ENCODE measurements around the gene HDAC4. TPM values are rescaled to one million over a fixed set of nuclear protein-coding genes. Genes with fewer than 3 reads are reported as not detected.

HDAC4 gene
- polyA plus RNA-seq, 1 experiment, result 4.4 TPM

DNA sequence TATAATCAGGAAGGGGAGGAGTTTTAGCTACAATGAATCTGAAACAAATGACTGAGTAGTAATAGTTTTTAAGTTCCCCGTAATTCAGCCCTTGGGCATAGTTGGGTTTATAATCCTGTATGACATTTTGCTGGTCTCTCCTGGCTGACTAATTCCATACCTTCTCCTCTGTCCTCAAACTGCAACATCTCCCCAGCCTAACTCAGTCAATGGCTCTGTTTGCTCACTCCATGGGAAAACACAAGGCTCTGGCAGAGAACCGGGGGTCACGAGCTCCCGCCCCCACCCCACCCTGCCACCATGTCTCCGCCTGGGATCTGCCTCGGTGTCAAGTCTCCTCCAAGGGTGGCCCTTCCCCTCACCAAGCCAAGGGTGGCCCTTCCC, 168.6 kb downstream of the HDAC4 start:
- TF ChIP-seq, protein P1, sequence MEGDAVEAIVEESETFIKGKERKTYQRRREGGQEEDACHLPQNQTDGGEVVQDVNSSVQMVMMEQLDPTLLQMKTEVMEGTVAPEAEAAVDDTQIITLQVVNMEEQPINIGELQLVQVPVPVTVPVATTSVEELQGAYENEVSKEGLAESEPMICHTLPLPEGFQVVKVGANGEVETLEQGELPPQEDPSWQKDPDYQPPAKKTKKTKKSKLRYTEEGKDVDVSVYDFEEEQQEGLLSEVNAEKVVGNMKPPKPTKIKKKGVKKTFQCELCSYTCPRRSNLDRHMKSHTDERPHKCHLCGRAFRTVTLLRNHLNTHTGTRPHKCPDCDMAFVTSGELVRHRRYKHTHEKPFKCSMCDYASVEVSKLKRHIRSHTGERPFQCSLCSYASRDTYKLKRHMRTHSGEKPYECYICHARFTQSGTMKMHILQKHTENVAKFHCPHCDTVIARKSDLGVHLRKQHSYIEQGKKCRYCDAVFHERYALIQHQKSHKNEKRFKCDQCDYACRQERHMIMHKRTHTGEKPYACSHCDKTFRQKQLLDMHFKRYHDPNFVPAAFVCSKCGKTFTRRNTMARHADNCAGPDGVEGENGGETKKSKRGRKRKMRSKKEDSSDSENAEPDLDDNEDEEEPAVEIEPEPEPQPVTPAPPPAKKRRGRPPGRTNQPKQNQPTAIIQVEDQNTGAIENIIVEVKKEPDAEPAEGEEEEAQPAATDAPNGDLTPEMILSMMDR (IDR thresholded peaks at IDR 0.05; ENCODE audit: insufficient read depth, low read depth, low read length), result no peak
- Histone ChIP-seq H3K27me3 (ENCODE audit: control insufficient read depth, insufficient read depth, low read length) (no peaks in the 10 kb centered on the region), H3K36me3 (ENCODE audit: control insufficient read depth, insufficient read depth, low read length) (no peaks in the 10 kb centered on the region), H3K4me3 (ENCODE audit: low read depth, low read length) (no peak overlapping the region)
- ChIA-PET POLR2A (no interaction called here), CTCF (no interaction called here)
- DNase-seq (ENCODE audit: low read depth), result no peak

DNA sequence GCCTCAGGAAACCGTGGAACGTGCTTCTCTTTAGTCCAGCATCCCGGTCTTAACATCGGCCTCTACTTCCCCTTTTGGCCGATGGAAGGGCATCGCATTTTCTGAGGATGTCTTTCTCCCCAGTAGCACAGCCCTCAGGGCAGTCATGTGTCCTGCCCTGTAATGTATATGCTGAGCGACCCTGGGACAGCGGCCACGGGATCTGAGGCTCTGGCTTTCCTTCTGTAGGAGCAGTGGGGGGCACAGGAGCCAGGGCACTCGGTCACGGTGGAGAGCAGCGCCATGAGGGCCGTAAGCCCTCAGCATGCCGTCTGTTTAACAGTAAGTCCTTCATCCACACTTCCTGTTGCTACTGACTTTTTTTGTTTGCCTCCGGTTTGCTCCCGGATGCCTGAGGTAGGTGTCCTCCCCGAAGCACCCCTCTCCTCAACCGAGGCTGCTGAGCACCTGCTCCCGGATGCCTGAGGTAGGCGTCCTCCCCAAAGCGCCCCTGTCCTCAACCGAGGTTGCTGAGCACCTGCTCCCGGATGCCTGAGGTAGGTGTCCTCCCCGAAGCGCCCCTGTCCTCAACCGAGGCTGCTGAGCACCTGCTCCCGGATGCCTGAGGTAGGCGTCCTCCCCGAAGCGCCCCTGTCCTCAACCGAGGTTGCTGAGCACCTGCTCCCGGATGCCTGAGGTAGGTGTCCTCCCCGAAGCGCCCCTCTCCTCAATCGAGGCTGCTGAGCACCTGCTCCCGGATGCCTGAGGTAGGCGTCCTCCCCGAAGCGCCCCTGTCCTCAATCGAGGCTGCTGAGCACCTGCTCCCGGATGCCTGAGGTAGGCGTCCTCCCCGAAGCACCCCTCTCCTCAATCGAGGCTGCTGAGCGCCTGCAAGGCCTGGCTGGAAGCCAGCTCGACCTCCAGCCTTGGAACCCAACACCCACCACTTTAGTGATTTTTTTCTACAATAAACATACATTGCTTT, 169.3 kb downstream of the HDAC4 start:
- CTCF ChIA-PET, result no interaction called here
- H3K4me3 ChIP-seq (ENCODE audit: low read depth, low read length), result no peak overlapping the region
- DNase-seq (ENCODE audit: low read depth), result no peak
- POLR2A ChIA-PET, result no interaction called here
- H3K36me3 ChIP-seq (ENCODE audit: control insufficient read depth, insufficient read depth, low read length), result no peaks in the 10 kb centered on the region
- H3K27me3 ChIP-seq (ENCODE audit: control insufficient read depth, insufficient read depth, low read length), result no peaks in the 10 kb centered on the region
- TF ChIP-seq, protein P1 (IDR thresholded peaks at IDR 0.05; ENCODE audit: insufficient read depth, low read depth, low read length), result no peak

DNA sequence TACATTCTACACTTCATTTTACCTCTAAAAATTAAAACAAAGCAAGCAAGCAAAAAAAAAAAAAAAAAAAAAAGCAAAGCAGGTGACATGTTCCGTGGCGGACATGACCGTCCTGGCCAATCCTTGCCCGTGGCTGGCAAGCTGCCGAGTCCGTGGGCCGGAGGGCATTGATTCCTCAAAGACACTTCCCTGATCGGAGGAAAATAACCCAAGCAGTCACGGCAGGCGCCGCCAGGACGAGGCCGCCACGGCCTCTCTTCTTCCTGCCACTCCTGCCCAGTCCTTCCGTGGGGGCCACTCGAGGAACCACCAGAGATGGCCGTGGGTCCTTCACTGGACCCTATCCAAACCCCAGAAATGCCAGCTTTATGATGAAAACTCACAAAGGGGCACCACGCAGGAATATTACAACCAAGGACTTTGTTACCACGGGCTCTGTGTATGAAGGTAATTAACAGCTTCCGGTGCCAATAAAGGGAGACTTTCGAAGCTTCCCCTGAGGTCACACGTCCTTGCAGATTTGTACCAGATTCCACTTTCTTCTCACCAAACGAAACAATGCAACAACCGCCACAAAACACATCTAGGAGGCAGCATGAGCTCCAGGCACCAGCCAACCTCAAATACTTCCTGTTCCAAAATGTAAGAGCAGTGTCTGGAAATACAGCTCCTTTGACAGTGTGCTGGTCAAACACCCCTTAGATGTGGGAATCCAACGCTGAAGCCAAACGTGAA, 170.3 kb downstream of the HDAC4 start:
- Histone ChIP-seq H3K4me3 (ENCODE audit: low read depth, low read length) (no peak overlapping the region), H3K27me3 (ENCODE audit: control insufficient read depth, insufficient read depth, low read length) (no peaks in the 10 kb centered on the region), H3K36me3 (ENCODE audit: control insufficient read depth, insufficient read depth, low read length) (no peaks in the 10 kb centered on the region)
- ChIA-PET CTCF (no interaction called here), POLR2A (no interaction called here)
- no peak for DNase-seq (ENCODE audit: low read depth)
- TF ChIP-seq, protein P1 (IDR thresholded peaks at IDR 0.05; ENCODE audit: insufficient read depth, low read depth, low read length), result no peak

DNA sequence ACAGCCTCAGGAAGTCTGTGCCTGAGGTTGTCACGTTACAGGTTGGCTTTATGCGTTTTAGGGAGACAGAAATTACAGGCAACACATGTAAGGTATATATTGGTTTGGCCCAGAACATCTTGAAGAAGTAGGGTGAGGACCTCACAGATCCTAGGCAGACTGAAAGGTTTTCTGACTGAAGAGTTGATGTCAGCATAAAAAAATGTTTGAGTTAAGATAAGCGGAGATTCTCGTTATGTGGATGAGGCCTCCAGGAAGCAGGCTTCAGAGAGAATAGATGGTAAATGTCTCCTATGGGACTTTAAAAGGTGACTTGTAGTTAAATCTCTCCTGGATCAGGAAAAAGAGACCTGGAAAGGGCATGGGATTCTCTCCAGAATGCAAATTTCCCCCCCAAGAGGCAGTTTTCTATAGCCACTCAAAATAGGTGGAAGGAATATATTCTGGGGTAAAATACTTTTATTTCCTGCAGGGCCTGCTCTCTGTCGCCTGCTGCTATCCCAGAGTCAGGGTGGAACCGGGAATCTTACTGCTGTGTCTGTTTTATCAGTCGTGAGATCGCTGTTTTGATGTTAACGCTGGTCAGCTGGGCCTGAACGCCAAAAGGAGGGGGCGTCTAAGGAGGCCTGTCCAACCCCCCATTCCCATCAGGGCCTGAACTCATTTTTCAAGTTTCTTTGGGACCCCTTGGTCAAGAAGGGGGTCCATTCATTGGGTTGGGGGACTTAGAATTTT, 171.1 kb downstream of the HDAC4 start:
- ChIA-PET POLR2A (no interaction called here), CTCF (no interaction called here)
- TF ChIP-seq, protein P1 (IDR thresholded peaks at IDR 0.05; ENCODE audit: insufficient read depth, low read depth, low read length), result no peak
- DNase-seq (ENCODE audit: low read depth), result no peak
- H3K36me3 ChIP-seq (ENCODE audit: control insufficient read depth, insufficient read depth, low read length), result no peaks in the 10 kb centered on the region
- no peaks in the 10 kb centered on the region for H3K27me3 ChIP-seq (ENCODE audit: control insufficient read depth, insufficient read depth, low read length)
- no peak overlapping the region for H3K4me3 ChIP-seq (ENCODE audit: low read depth, low read length)
